GM18517 (cell line): ENCODE data around the gene WNT8A.

Experiments used
- ATAC-seq: cut with Tn5 transposase; IDR thresholded peaks from one replicate; pipeline ENCODE4 v1.9.1; 2021; ENCODE audit warnings: mild to moderate bottlenecking, moderate library complexity; ENCODE audit not compliant: unreplicated experiment

Gene WNT8A

GRCh38 chr5:138138949-138139780 lies 55.3 kb downstream of the WNT8A start, which contains the start of gene NME5:
TSS of gene NME5 (minus strand) at chr5:138139428. CDS start at chr5:138138780, 648 bp downstream.
- ATAC-seq = no peak

GRCh38 chr5:138139781-138140090 lies 55.9 kb downstream of the WNT8A start:
- ATAC-seq = no peak

GRCh38 chr5:138140268-138140667 lies 56.4 kb downstream of the WNT8A start:
- ATAC-seq = no peak
